GM21576 (cell line): ENCODE data around the gene CNTN4.
"Not testable (repeated sequence)": the region's sequence is repeated elsewhere in the genome, so short reads cannot be mapped to it uniquely, and the experiment has no call there.

Experiments used
- ATAC-seq: cut with Tn5 transposase; IDR thresholded peaks from one replicate; pipeline ENCODE4 v1.9.1; 2021; ENCODE audit warnings: mild to moderate bottlenecking, moderate library complexity; ENCODE audit not compliant: unreplicated experiment

CNTN4 gene

GRCh38 chr3:2771741-2772140, 673.1 kb downstream of the CNTN4 start:
- ATAC-seq, result no peak

DNA sequence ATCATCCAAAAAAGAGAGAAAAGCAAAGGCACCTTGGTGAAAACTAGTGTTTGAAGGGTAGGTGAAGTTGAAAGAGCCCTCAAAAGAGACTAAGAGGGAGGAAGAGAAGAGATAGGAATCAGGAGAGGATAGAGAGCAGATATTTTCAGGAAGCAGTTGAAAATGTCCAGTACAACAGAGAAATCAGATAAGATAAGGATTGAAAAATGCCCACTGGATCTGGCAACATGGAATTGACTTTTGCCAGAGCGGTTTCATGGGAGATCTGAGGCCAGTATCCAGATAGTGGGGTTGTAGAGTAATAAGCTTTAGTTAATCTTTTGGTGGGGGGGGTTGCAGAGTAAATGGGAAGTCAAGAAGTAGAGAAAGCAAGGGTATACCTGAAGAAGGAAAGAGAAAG, 674.1 kb downstream of the CNTN4 start:
- no peak for ATAC-seq

DNA sequence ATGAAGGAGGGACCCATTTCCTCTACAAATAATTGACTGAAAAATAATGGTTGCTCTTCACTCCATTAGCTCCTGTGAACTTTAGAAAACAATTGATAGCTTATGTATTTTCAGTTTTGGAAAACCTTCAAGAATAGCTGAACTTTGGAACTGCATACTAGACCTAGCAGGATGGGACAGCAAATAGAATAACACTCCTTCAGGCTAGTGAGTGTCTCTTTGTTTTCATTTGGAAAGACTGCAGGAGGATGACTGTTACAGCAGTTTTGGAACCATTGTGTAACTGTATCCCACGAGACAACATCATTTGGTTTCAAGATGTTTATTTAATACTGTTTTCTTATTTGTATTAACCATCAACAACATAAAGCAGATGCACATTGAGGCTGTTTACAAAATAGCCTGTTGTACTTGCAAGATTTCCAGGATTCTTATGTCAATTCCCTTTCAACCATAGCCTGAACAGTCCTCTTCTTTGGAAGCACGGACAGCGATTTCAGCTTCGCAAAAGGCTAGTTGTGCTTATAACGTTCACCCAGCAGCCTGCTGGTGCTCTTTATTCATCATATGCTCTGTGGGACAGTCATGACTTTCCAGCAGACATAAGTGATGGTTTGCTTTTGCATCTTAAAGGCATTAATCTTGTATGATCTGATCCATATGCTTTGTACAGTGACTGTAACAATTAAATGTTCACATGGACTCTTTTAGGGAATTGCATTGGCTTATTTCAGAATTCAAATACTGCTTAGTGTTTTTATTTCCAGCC, 676.0 kb downstream of the CNTN4 start:
- no peak for ATAC-seq

DNA sequence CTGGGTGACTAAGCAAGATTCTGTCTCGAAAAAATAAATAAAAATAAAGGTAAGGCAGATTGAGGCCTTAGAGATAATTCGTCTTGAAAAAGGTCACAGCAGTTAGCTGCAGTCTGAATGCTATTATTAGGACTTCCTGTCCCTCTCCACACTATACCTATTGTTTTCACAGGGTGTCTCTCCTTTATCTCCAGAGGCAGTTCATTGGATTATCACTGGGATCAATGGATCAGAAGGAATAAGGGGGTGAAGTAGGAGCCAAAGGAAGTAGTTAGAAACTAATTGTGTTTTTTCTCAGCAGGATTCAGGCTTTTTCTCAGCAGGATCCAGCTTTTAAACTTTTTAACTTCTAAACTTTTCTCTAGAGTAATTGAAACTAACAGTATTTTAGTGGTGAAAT, 684.6 kb downstream of the CNTN4 start:
- ATAC-seq, result no peak

GRCh38 chr3:2784627-2785026, 686.0 kb downstream of the CNTN4 start:
- no peak for ATAC-seq

DNA sequence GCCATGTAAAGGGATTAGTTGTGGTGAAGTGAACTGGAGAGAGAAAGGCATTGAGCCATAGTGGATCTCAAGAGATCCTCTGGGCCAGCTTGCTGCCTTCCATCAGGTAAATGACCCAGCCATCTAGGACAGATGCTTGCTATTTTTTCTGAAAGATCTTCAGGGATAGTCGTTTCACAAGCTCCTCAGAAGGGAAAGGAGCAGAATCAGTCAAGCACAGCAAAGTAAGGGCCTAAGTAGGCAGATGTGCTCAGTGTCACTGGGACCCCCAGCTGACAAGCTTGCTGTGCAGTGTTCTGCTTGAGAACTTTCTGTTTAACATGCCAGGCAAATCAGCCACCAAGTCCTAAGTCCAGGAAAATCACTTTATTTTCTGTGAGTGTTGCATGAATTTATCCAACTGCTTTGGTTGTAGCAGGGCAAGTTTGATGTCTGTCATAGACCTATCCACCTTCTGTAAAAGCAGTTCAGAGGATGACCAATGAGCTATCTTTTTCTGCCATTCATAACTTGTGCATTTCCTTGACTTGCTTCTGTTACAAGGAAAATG, 691.7 kb downstream of the CNTN4 start:
- no peak for ATAC-seq

GRCh38 chr3:2792432-2792831, 693.8 kb downstream of the CNTN4 start:
- ATAC-seq, result no peak

DNA sequence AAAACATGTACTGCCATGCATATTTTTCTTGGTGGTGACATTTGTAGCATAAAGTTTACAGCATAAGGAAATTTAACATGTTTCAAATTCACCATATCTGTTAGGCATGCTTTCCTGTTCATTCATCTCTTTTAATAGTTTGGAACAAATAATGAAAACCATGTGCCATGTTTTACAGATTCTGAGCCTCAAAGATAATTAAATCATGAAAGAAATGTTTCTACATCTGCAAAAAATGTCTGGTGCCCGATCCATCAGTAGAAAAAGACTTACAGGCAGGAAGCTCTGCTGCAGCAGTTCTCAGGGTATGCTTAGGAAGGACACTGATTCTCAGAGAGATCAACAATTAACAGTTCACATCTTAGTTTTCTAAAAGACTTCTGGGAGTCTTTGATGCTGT, 695.3 kb downstream of the CNTN4 start:
- no peak for ATAC-seq

DNA sequence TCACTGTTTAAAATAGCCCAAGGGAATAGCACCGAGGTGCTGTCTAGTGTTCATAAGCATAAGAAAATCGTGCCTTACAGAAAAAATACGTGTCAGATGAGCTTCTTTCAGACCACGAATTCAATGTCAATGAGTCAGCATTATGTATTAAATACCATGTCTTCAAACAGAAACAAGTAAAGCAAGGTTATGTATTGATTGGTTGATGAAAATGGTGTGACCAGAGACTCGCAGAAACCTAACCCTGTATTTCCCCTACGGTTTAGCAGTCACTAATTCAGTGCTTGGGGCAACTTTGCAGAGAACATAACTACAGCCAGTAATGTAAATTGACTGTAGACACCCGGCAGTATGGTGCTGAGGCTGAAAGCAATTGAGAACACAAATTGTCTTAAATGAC, 703.8 kb downstream of the CNTN4 start:
- no peak for ATAC-seq

GRCh38 chr3:2807514-2807913, 708.8 kb downstream of the CNTN4 start:
- no peak for ATAC-seq

- no peak for ATAC-seq
Observed at GRCh38 chr3:2810723-2811122, 712.1 kb downstream of the CNTN4 start.

- ATAC-seq, result no peak
Observed at GRCh38 chr3:2819571-2819970, 720.9 kb downstream of the CNTN4 start.

- not testable (repeated sequence) for ATAC-seq
Observed at GRCh38 chr3:2820982-2821381, 722.3 kb downstream of the CNTN4 start.

DNA sequence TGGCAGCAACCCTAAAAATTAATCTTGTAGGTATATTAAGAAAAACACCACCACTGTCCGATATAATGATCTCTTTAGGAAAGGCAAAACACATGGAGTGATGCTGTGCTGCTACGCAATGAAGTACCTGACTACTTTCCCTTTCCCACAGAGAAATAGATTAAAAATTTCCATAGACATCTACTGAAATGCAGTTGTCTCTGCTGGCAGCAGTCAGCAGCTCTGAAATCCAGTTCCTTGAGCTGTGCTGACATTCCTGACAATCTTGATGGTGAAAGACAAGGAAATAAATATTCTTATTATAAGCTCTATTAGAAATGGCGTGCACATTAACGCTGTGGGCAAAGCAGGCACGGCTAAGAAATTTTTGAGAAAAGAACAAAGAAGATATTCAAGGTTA, 723.9 kb downstream of the CNTN4 start:
- ATAC-seq, result no peak

DNA sequence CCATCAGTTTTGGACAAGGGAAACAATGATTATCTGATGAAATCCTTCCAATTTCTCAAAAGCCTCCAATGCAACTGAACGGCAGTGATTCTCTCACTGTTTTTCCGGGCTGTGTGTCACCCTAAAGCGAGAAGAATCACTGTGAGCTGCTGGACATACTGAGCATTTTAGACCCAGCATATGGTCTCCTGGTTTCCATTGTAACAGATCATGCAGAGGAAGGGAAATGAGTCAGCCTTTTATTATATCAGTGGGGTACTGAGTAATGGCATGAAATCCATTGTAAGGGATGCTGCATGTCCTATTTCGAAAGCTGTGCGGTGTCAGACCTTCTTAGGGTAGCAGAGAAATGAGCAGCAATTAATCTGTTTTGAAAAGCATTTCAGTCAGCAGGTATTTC, 724.4 kb downstream of the CNTN4 start:
- no peak for ATAC-seq

GRCh38 chr3:2823437-2824211, 725.0 kb downstream of the CNTN4 start:
- no peak for ATAC-seq

DNA sequence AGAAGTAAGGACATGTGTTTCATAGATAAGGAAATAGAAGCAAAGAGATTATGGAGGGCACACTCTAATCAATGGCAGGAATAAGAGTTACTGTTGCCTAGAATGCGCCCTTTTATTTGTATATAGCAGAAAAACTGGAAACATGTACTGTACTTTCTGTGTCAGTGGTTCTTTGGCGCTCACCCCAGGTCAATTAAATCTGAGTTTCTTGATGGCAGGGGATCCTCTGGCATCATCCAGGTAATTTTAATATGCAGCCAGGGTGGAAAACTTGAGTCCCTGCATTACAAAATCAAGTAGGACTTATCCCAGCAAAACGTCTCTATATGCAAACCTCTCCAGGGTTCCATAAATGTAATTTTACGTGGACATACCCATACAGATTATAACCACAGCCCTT, 727.4 kb downstream of the CNTN4 start:
- no peak for ATAC-seq

GRCh38 chr3:2826453-2826852, 727.8 kb downstream of the CNTN4 start:
- no peak for ATAC-seq

DNA sequence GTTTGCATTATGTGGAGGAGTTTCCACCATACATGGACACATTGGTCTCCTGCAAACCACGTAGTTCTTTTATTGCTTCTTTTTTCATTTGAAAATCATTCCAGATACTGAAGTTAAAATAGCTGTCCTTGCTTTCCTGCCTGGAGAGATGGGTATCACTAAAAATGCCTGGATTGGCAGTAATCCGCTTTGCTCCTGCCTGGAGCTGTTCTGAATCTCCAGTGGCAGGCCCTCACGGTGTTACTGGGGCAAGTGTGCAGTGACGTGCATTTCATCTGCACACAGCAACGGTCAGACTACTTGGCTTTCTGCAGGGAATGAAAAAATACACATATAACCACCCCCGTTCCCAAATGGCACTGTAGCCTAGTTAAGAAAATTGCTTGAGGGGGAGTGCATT, 738.6 kb downstream of the CNTN4 start:
- no peak for ATAC-seq

GRCh38 chr3:2837910-2838309, 739.2 kb downstream of the CNTN4 start:
- ATAC-seq, result no peak

- no peak for ATAC-seq
Observed at GRCh38 chr3:2838546-2839157, 740.0 kb downstream of the CNTN4 start.

DNA sequence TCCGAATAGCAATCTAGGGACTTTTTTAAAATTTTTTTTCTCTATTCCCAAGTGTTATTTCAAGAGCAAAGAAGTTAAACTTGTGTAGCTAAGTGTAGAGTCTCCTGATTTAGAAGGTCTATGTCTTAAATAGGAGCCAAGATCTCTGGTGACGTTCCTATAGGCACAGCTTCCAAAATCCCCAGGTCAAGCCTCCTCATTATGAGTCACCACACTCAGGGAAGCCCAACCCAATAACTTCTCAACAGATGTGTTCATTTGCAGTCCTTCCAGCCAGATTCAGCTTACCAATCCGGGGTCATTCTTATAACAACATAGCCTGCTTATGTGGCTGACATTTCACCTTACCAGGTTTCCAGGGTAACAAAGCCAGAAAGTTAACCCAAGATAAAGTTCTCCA, 741.2 kb downstream of the CNTN4 start:
- ATAC-seq, result no peak
